Endothelial cell of umbilical vein (primary cell): ENCODE data around the gene SETD1A. TPM values are rescaled to one million over a fixed set of nuclear protein-coding genes. Genes with fewer than 3 reads are reported as not detected.

Source experiments
- BruUV-seq: library from RNA; stranded (reverse); fragments of 400-500 nt; replicated peaks from 2 replicates; lab custom pipeline; 2021; lab: Mats Ljungman, UMichigan
- CTCF ChIA-PET: fragments of 300-600, 350-600 bp; sonication (Branson Sonifier 250); formaldehyde crosslinking; loops from one replicate; lab custom pipeline; 2021; ENCODE audit warnings: antibody characterized with exemption, inconsistent platforms; lab: Charles Lee
- POLR2A ChIA-PET: fragments of 300-600, 350-600 bp; sonication (Branson Sonifier 250); formaldehyde crosslinking; loops from one replicate; lab custom pipeline; 2021; ENCODE audit warnings: antibody characterized with exemption, inconsistent platforms; lab: Charles Lee
- DNase-seq: peaks from one replicate; pipeline ENCODE4 v3.0.0-alpha.2; 2011; ENCODE audit warnings: low read depth, low spot score
- FAIRE-seq: peaks from 2 replicates; lab custom pipeline; 2011; peaks lifted over from hg19 to GRCh38; lab: Jason Lieb, UNC
- H2AFZ ChIP-seq: 2 replicates; pipeline ENCODE4 v1.6.0; 2012; ENCODE audit warnings: low read depth, low read length, control low read depth, inconsistent platforms
- H3K27ac ChIP-seq: 2 replicates; pipeline ENCODE4 v1.5.1; 2011; ENCODE audit warnings: low read depth, mild to moderate bottlenecking, control low read depth, low read length, moderate library complexity; ENCODE audit not compliant: insufficient read depth
- H3K27me3 ChIP-seq, 2 experiments: 2 replicates each; pipeline versions ENCODE4 v1.6.0 to v1.6.1; 2011; ENCODE audit warnings: low read length in 2 of 2, mixed read lengths in 1 of 2; ENCODE audit not compliant: control insufficient read depth in 2 of 2, insufficient read depth in 2 of 2
- H3K36me3 ChIP-seq, 2 experiments: 2 replicates in 1 of 2; 3 replicates in 1 of 2; pipeline ENCODE4 v1.5.1; 2011; ENCODE audit warnings: low read length in 2 of 2, mild to moderate bottlenecking in 1 of 2, moderate library complexity in 1 of 2; ENCODE audit not compliant: control insufficient read depth in 2 of 2, insufficient read depth in 2 of 2; ENCODE audit errors: extremely low read depth in 1 of 2
- H3K4me1 ChIP-seq: 3 replicates; pipeline ENCODE4 v1.5.1; 2011; ENCODE audit warnings: mild to moderate bottlenecking, low read length; ENCODE audit not compliant: control insufficient read depth, insufficient read depth; ENCODE audit errors: extremely low read depth
- H3K4me2 ChIP-seq: 2 replicates; pipeline ENCODE4 v1.6.1; 2011; ENCODE audit warnings: low read length, control low read depth, mixed read lengths; ENCODE audit not compliant: insufficient read depth
- H3K4me3 ChIP-seq, 3 experiments: fragments of 200-600 bp in 1 of 3; sonication (generic), shearing (Covaris generic) in 1 of 3; replicated peaks in 1 of 3; 2 replicates each; pipeline ENCODE4 v1.5.1; 2011 to 2016; ENCODE audit warnings: control low read depth in 3 of 3, low read length in 3 of 3, mild to moderate bottlenecking in 2 of 3, inconsistent platforms in 1 of 3, low read depth in 1 of 3, moderate library complexity in 1 of 3; ENCODE audit not compliant: insufficient read depth in 1 of 3
- H3K79me2 ChIP-seq: 2 replicates; pipeline ENCODE4 v1.6.0; 2012; ENCODE audit warnings: low read length, inconsistent platforms; ENCODE audit not compliant: control insufficient read depth, insufficient read depth
- H3K9ac ChIP-seq: replicated peaks from 2 replicates; pipeline ENCODE3; 2011; ENCODE audit warnings: low read length, control low read depth; ENCODE audit not compliant: insufficient read depth; ENCODE audit errors: extremely low read depth
- H3K9me1 ChIP-seq: replicated peaks from 3 replicates; pipeline ENCODE4 v1.6.0; 2011; ENCODE audit warnings: mild to moderate bottlenecking, low read length; ENCODE audit not compliant: control insufficient read depth, insufficient read depth; ENCODE audit errors: extremely low read depth
- H3K9me3 ChIP-seq: replicated peaks from 2 replicates; pipeline ENCODE4 v1.5.1; 2012; ENCODE audit warnings: low read length, inconsistent platforms; ENCODE audit not compliant: control insufficient read depth, insufficient read depth
- H4K20me1 ChIP-seq: replicated peaks from 2 replicates; pipeline ENCODE3; 2011; ENCODE audit warnings: mild to moderate bottlenecking, low read length; ENCODE audit not compliant: control insufficient read depth, insufficient read depth; ENCODE audit errors: extremely low read depth
- CTCF ChIP-seq, 2 donors: IDR thresholded peaks; 1 replicate in 1 of 2; 2 replicates in 1 of 2; pipeline ENCODE4 v1.5.1; 2011; ENCODE audit warnings: low read length in 2 of 2, mild to moderate bottlenecking in 2 of 2, moderate library complexity in 2 of 2, control low read depth in 1 of 2, inconsistent platforms in 1 of 2, low read depth in 1 of 2; ENCODE audit not compliant: insufficient read depth in 1 of 2; ENCODE audit errors: extremely low read depth in 1 of 2
- EZH2 ChIP-seq: IDR thresholded peaks from 2 replicates; pipeline ENCODE4 v1.6.1; 2012; ENCODE audit warnings: borderline replicate concordance, low read depth, mild to moderate bottlenecking, moderate library complexity, low read length, inconsistent platforms; ENCODE audit not compliant: severe bottlenecking
- FOS ChIP-seq: IDR thresholded peaks from 2 replicates; pipeline ENCODE4 v1.6.1; 2011; ENCODE audit warnings: mild to moderate bottlenecking, low read length, moderate library complexity, borderline replicate concordance; ENCODE audit not compliant: insufficient read depth
- GATA2 ChIP-seq: IDR thresholded peaks from 2 replicates; pipeline ENCODE4 v1.7.0; 2011; ENCODE audit warnings: low read depth, mild to moderate bottlenecking, moderate library complexity, mixed read lengths, low read length; ENCODE audit not compliant: insufficient read length, insufficient read depth
- JUN ChIP-seq: IDR thresholded peaks from 2 replicates; pipeline ENCODE4 v1.6.1; 2011; ENCODE audit warnings: borderline replicate concordance, low read depth; ENCODE audit not compliant: insufficient read length, insufficient read depth
- MAX ChIP-seq: IDR thresholded peaks from 2 replicates; pipeline ENCODE4 v1.6.1; 2011; ENCODE audit not compliant: insufficient read depth, insufficient read length
- MYC ChIP-seq: IDR thresholded peaks from one replicate; pipeline ENCODE4 v1.6.1; 2011; ENCODE audit warnings: mild to moderate bottlenecking, low read depth, low read length
- POLR2A ChIP-seq: IDR thresholded peaks from 2 replicates; pipeline ENCODE4 v1.6.1; 2012; ENCODE audit warnings: low read depth, mild to moderate bottlenecking, control low read depth, low read length
- POLR2AphosphoS5 ChIP-seq: IDR thresholded peaks from 2 replicates; pipeline ENCODE4 v1.6.1; 2012; ENCODE audit warnings: low read depth, mild to moderate bottlenecking, control low read depth, low read length, moderate library complexity; ENCODE audit not compliant: insufficient read depth
- dilution Hi-C: fragments of 300-500 bp; cut with MboI; formaldehyde crosslinking; loops from one replicate; pipeline ENCODE4 v1.15.0; 2019; ENCODE audit warnings: low sequenced_read_pairs; ENCODE audit not compliant: extremely low pct_ligation_motif_present
- intact Hi-C: fragments of 100-400 bp; cut with micrococcal nuclease; formaldehyde crosslinking; loops from one replicate; pipeline ENCODE4 v1.10.0; 2022
- polyA plus RNA-seq, 4 experiments: library from polyadenylated mRNA; depleted of rRNA in 3 of 4; stranded (reverse) in 3 of 4; unstranded in 1 of 4; fragments of >200 nt; gene quantifications; 2 replicates each; pipeline versions ENCODE4 v1.2.1 to v1.2.3, GENCODE V29; 2011 to 2012; ENCODE audit warnings: missing spikeins in 1 of 4
- total RNA-seq: library from RNA; stranded (reverse); gene quantifications from 2 replicates; pipeline ENCODE4 v1.2.3, GENCODE V29; 2021

Gene SETD1A
- total and polyA plus RNA-seq, 2 donors (not counting 3 experiments of a cell fraction or from before 2014, with no cell fraction given): 3.5 to 21.3 TPM

- ChIA-PET POLR2A (no interaction called here), CTCF (no interaction called here)
- H3K9me3 ChIP-seq: no peaks in the 10 kb centered on the region
- FAIRE-seq (no peak), DNase-seq (no peak)
- no peak overlapping the region for H3K4me3 ChIP-seq
- intact Hi-C loops: no loop called here
- no peak overlapping the region for H2AFZ ChIP-seq
- H3K4me2 ChIP-seq: no peak overlapping the region
- no peaks in the 10 kb centered on the region for H3K36me3 ChIP-seq
- dilution Hi-C loops: no loop called here
- TF ChIP-seq MYC: no peak
- no peak for TF ChIP-seq GATA2
- TF ChIP-seq EZH2: no peak
- no peak for TF ChIP-seq POLR2A
- TF ChIP-seq CTCF (IDR thresholded peaks at IDR 0.05; ENCODE audit: extremely low read depth in 1 of 2, insufficient read depth in 1 of 2, low read depth in 1 of 2, low read length in 2 of 2): no peak
- TF ChIP-seq FOS: no peak
- TF ChIP-seq MAX: no peak
- no peak for TF ChIP-seq JUN
- TF ChIP-seq POLR2AphosphoS5: no peak
- H3K27me3 ChIP-seq: peaks cover 17 to 32% of the 10 kb centered on the region in 2 experiments
- H3K79me2 ChIP-seq: no peaks in the 10 kb centered on the region
- H4K20me1 ChIP-seq: no peaks in the 10 kb centered on the region
- H3K4me1 ChIP-seq: no peaks in the 10 kb centered on the region
- H3K9me1 ChIP-seq: no peaks in the 10 kb centered on the region
- no TSS peak for BruUV-seq
- no peak overlapping the region for H3K27ac ChIP-seq
- H3K9ac ChIP-seq: no peak overlapping the region
Observed at GRCh38 chr16:31009120-31009519, 51.6 kb downstream of the SETD1A start.
